Activated CD4-positive, alpha-beta T cell treated with anti-CD3 and anti-CD28 coated beads, Interleukin-2, amount 50 U/mL, for 48 hours (primary cell): ENCODE data around the gene PALD1.
A peak's percentile ranks its signal among the peaks of the same experiment; 100 is the strongest.

Experiments used
- DNase-seq, 2 experiments: peaks; one replicate each; pipeline ENCODE4 v3.0.0-alpha.2; 2020

PALD1 gene

DNA sequence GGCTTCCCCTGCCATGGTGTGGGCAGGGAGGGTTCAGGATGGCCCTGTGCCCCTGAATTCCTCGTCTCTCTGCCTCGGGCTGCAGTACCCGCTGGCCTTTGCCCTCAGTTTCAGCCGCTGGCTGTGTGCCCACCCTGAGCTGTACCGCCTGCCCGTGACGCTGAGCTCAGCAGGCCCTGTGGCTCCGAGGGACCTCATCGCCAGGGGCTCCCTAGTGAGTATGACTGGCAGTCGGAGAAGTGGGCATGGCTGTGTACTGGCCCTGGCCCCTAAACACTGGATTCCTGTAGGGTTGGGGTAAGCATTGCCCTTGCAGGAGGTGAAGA is 59.6 kb downstream of the PALD1 start:
- DNase-seq: no peak

DNA sequence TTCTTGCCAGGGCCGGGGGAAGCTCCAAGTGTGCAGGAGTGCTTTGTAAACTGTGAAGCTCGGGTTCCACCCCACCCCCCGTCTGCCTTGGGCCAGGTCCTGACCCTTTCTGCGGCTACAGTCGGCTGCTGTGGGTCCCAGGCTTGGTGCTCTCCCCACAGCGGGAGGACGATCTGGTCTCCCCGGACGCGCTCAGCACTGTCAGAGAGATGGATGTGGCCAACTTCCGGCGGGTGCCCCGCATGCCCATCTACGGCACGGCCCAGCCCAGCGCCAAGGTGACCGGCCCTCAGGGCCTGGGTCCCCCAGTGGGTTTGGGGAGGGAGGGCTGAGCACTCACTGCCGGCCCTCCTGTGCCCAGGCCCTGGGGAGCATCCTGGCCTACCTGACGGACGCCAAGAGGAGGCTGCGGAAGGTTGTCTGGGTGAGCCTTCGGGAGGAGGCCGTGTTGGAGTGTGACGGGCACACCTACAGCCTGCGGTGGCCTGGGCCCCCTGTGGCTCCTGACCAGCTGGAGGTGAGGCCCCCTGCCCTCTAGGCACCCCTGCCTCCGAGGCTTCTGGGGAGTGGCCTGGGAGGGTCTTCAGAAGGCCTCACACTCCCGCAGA is 60.3 kb downstream of the PALD1 start:
- no peak for DNase-seq

DNA sequence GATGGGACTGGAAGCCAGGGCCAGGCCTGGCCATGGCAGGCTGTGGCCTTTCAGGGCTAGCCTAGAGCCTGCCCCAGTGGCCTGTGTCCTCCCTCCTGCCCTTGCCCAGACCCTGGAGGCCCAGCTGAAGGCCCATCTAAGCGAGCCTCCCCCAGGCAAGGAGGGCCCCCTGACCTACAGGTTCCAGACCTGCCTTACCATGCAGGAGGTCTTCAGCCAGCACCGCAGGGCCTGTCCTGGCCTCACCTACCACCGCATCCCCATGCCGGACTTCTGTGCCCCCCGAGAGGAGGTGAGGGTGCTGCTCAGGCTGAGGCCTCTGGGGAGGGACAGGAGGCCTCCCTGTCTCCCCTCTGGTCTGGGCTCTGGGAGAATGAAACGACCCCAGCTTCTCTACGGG is 60.9 kb downstream of the PALD1 start:
- DNase-seq: no peak

DNA sequence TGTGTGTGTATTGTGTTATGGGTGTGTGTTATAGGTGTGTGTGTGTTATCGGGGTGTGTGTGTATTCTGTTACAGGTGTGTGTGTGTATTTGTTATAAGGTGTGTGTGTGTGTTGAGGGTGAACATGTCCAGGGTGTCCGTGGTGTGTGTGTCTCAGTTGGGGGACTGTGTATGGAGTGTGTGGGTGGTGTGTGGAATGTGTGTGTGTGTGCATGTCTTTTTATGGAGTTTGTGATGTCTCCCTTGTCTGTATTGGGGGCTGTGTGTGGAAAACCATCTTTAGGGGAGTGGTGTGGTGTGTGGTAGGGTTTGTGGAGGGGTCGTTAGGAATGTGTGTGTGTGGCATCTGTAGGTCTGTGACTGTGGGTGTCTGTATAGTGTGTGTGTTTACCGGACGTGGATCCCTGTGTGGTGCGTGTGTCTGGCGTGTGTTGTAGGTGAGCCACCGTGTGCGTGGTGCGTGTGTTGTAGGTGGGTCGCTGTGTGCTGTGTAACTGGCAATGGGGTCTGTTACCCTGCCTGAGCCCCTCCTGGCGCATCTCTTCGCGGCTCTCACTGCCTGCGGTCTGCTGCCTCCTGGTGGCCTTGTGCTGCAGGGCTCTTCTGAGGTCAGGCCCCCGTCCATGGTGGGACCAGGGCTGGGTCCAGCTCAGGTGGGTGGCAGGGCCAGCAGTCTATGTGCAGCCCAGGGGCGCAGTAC is 61.7 kb downstream of the PALD1 start:
- DNase-seq: peak; percentile 26 to 36

DNA sequence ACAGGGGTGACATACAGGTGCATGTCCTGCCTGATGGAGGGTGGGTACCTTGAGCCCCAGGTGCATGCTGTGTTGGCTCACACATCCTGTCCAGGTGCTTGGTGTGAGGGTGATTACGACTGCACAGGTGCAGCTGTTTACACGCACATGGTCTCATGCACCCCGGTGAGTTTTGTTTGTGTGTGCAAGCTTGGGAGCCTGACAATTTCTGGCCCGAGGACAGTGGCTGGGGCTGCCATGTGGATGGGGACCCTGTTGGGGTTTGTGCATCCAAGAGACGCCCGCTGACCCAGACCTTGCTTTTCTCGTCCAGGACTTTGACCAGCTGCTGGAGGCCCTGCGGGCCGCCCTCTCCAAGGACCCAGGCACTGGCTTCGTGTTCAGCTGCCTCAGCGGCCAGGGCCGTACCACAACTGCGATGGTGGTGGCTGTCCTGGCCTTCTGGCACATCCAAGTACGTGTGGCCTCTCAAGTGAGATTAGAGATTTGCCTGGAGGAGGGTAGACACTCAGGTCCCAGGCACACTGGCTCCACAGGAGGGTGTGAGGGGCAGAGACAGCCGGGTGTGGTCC is 62.3 kb downstream of the PALD1 start:
- no peak for DNase-seq

DNA sequence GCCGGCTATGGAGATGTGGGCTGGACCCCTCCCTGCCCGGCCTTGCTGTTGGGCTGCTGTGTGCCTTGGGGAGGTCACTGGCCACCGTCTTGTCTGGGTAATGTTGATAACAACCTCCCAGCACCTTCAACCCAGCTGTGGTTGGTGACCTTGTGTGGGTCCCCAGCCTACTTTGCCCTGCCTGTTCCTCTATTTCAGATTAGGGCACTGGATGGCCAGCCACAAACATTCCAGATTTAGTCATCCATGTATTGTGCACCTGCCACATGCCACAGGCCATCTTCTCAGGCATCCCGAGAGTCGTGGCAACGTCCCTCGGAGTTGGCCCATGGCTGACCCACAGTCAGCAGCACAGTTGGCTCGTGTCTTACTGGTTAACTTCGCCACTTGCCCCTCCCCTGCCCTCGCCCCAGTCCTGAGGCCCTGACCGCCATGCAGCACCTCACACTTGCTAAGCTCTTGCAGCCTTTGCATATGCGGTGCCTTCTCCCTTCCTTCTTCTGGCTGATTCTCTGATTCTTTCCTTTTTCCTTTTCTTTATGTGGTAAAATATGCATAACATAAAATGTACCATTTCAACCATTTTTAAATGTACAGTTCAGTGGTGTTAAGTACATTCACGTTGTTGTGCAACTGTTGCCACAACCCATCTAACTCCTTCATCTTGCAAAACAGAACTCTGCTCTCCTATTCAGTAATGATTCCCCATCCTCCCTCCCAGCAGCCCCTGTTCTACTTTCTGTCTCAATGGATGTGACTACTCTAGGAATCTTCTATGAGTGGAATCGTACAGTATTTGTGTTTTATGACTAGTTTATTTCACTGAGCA is 63.4 kb downstream of the PALD1 start:
- DNase-seq: no peak

DNA sequence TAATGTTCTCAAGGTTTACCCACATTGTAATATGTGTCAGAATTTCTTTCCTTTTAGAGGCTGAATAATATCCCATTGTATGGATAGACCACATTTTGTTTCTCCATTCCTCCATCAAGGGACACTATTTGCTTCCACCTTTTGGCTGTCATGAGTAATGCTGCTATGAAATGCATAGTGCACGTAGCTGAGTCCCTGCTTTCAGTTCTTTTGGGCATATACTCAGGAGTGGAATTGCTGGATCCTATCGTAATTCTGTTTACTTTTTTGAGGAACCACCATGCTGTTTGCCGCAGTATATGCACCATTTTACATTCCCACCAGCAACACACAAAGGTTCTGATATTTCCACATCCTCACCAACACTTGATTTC is 64.0 kb downstream of the PALD1 start:
- DNase-seq: no peak

DNA sequence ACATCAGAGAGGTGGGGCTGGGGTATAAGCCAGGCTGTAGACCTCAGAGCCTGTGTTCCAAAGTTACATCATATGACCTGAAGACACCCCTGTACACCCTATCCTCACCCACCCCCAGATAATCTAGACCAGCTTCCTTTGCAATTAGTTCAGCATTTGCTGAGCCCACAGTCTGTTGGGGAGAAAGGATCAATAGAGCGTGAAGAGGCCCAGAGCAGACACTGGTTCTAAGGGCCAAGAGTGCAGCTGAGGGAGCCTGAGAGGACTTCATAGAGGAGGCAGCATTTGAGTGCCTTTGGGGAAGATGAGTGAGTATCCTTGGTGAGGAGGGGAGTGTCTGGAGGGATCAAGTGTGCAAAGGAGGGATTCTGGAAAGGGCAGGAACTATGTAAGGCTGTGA is 65.3 kb downstream of the PALD1 start:
- no peak for DNase-seq

DNA sequence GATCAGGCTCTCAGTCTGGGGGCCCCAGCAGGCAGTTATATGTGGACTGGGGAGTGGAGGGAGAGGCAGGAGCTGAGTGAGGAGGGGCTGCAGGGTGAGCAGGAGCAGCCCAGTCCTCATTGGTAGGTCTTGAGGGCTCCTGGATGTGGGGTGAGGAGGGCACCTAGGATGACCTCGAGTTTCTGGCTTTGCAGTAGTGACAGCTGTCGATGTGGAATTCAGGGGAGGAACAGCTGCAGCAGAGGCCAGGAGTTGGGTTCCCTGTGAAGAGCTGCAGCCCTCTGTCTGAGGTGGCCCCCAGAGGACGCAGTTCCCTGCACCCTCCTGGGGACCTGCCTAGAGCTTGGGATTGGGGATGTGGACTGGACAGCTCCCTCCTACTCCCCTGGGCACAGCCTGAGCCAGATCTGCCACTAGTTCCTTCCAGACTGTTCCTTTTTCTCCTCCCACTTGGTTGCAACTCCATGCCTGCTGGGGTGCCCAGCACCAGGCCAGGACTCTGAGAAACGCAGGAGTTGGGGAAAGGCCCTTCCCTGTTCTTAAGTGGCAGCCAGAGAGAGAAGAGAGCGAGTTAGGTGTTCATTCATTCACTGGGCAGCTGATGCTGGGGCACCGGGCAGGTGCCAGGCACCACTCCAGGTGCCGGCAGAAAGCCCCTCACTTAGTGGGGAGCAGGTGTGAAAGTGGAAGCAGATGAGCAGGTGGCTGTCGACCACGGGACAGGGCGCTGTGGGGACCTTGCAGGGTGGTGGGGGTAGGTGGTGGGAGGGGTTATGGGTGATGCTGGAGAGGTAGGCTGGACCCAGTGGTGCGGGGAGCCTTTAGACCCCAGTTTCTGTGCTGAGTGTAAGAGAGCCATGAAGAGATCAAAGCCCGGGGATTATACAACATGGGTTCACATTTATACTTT is 66.1 kb downstream of the PALD1 start:
- DNase-seq: no peak

DNA sequence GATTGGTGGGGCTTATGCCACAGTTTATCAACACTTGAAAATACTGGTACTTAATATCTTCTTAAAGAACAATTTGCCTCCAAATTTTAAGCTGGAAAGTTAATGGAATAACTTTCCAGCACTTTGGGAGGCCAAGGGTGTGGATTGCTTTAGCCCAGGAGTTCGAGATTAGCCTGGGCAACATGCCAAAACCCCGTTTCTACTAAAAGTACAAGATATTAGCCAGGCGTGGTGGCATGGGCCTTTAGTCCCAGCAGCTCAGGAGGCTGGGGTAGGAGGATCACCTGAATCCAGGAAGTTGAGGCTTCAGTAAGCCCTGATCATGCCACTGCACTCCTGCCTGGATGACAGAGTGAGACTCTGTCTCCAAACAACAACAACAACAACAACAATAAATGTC is 68.0 kb downstream of the PALD1 start:
- DNase-seq: no peak

DNA sequence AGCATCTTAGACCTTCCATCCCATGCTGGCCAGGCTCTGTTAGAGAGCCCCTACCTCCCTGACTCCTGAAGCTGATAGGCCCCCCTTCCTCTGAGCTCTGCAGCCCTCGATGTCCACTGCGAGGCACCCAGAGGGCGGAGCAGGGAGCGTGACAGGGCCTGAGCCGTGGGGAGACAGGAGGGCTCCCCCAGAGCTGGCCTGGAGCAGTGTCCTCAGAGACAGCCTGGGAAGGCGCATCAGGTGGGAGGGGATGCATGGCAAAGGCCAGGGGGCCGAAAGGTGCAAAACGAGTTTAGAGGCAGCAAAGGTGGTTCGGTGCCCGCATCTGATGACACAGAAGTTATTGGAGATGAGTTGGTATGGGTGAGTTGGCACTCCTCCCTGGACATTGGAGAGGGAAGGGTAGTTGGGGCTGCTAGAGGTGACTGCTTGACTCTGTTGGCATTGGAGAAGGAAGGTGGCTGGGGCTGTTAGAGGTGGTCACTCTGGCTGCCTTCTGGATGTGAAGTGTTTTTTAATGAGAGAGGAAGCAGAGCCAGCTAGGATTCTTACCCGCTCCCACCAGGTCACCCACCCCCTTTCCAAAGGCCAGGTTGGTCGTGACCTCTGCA is 70.9 kb downstream of the PALD1 start:
- no peak for DNase-seq

DNA sequence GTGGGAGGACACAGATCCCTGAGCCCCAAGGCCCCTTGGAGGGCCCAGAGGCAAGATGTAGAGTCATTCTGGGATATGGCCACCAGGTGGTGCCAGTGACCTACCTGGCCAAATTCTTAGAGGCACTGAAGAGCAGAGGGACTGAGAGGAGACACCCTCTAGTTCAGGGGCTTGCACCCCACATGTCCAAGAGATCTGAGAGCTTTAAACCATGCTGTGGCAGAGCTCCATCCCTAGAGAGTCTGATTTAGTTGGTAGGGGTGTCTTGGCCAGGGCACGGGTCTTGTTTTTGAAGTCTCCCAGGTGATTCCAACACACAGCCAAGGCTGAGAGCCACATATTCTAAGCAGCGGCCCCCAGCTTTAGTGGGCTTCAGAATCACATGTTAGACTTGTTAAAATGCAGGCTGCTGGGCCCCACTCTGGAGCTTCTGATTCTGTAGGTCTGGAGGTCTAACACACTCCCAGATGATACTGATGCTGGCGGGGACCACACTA is 71.4 kb downstream of the PALD1 start:
- peak; percentile 77 to 82 for DNase-seq

DNA sequence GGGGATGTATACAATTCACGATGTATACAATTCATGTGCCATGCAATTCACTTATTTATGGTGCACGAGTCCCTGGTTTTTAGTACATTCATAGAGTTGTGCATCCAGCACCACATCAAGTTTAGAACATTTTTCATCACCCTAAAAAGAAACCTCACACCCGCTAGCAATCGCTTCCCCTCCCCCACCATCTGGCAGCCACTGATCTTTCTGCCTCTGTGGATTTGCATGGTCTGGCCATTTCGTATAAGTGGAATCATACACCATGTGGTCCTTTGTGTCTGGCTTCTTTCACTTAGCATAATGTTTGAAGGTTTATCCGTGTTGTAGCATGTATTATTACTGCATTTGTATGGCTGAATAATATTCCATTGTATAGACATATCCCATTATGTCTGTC is 71.9 kb downstream of the PALD1 start:
- no peak for DNase-seq

DNA sequence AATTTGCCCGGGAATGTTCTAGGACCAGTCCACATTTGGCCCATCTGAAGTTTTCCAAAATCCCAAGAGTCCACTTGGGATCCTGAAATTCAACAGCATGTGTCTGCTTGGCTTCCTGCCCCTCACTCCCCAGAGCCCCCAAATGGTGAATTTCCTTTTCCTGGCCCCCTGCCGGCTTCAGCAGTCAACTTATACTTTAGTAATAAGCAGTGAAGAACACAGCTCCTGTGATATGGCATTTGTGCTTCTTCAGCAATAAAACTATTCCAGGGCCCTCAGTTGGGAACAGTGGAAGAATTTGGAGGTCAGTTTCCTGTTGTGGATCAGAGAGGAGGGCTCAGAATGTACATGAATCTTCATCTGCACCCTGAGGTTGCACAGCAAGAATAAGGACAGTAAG is 72.9 kb downstream of the PALD1 start:
- DNase-seq: no peak

DNA sequence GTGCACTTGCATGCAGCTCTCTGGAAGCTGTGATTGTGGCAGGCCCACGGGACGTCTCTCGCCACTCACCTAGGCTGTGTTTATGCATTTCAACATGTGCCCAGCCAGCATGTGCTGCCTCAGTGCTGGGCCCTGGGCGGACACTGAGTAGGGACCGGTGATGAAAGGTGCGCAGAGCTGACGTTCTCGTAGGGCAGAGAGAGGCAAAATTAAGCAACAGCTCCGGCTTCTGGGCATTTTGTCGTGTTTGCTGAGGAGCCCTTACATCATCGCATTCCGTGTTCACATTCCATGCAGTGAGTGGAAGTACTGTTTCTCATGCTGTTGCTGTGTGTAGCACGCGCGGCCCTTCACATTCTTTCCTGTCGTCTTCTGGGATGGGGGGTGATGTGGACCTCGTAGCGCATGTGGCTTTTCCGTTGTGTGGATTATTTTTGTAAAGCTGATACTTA is 73.4 kb downstream of the PALD1 start:
- no peak for DNase-seq

DNA sequence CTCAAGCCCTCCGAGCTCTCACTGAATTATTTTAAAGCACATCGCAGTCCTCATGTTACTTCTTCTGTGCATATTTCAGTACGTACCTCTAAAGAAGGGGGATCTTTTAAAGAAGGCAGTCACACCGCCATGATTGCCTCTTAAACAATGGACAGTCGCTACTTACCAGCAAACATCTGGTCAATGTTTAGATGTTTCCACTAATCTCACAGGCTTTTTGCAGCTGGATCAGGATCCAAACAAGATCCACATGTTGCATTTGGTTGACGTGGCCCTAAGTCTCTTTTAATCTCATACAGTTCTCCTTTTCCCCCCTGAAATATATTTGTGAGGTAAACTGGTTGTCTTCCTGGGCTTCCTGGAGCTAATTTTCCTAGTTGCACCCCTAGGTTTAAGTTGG is 74.0 kb downstream of the PALD1 start:
- no peak for DNase-seq

DNA sequence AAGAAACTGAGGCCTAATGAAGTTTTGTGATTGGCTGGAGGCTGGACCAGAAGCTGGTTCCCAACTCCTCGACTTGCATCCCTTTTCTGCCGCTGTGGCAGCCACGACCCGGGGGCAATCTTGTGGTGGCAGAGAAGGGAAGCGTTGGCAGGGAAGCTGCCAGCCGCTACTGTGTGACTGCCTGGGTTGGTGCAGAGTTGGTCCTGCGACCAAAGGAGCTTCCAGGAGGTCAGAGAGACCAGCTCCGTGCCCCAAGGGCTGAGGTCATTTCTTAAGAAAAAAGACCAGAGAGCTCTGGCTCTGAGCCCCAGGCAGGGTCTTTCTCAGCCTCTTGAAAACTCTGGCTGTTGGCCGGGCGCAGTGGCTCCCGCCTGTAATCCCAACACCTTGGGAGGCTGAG is 76.8 kb downstream of the PALD1 start:
- no peak for DNase-seq

DNA sequence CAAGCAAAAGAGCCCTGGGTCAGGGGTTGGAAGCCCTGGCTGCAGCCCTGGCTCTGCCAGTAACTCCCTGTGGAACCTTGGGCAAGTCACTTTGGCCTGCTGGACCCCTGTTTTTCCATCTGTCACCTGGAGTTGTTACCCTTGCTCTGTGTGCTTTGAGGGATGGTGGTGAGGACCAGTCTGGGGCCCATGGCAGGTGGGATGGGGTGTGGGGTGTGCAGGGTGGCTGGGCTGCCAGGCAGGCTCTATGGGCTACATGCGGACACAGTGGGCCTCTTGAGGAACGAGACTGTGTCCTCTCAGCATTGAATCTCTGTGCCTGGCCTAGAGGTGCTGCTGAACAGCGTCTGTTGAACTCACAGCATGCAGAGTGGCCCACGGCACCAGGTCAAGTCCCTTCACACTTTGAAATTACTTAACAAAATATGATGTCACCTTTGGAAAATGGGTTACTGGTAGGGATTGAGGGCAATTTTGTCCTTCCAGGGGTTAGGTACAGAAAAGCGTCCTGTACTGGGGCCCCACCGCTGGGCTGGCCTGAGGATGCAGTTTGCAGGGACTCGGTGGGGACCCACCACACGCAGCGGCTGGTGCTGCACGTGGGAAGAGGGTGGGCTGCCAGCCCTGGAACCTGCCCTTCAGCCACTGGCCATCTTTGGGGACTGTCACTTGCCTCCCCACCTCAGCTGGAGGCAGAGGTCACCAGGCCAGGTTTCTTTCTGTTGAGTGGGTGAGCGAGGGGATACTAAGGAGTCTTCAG is 78.7 kb downstream of the PALD1 start:
- no peak for DNase-seq

DNA sequence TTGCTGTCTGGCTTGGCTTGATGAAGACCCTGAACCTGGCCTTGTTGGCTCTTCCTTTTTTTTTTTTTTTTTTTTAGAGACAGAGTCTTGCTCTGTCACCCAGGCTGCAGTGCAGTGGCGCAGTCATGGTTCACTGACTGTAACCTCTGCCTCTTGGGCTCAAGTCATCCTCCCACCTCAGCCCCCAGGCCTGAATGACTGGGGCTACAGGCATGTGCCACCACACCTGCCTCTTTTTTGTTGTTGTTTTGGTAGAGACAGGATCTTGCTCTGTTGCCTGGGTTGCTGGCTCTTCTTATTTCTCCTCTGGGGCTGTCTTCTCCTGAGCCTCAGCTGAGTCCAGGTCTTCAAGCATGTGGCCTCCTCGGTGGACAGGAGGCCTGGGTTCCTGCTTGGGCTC is 79.3 kb downstream of the PALD1 start:
- no peak for DNase-seq

DNA sequence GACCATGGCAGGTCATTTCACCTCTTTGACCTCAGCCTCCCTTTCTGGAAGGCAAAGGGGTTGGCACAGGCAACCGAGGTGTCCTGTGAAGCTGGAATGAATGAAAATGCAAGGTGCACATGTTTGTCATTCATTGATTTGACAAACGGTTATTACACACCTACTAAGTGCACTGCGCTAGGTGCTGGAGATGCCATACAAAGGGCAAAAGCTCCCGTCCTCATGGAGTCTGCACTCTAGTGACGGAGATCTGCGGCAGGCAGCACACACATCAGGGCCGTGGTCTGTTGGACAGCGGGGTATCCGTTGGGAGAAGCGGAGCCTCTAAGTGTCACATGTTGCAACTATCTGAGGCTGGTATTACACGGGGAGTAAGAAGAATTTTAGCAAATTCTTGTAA is 79.7 kb downstream of the PALD1 start:
- DNase-seq: no peak
